Measurements from ENCODE around the gene SLC8A3.
"Not testable (repeated sequence)": the region's sequence is repeated elsewhere in the genome, so short reads cannot be mapped to it uniquely, and the experiment has no call there.

The SLC8A3 gene, protein sequence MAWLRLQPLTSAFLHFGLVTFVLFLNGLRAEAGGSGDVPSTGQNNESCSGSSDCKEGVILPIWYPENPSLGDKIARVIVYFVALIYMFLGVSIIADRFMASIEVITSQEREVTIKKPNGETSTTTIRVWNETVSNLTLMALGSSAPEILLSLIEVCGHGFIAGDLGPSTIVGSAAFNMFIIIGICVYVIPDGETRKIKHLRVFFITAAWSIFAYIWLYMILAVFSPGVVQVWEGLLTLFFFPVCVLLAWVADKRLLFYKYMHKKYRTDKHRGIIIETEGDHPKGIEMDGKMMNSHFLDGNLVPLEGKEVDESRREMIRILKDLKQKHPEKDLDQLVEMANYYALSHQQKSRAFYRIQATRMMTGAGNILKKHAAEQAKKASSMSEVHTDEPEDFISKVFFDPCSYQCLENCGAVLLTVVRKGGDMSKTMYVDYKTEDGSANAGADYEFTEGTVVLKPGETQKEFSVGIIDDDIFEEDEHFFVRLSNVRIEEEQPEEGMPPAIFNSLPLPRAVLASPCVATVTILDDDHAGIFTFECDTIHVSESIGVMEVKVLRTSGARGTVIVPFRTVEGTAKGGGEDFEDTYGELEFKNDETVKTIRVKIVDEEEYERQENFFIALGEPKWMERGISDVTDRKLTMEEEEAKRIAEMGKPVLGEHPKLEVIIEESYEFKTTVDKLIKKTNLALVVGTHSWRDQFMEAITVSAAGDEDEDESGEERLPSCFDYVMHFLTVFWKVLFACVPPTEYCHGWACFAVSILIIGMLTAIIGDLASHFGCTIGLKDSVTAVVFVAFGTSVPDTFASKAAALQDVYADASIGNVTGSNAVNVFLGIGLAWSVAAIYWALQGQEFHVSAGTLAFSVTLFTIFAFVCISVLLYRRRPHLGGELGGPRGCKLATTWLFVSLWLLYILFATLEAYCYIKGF

DNA sequence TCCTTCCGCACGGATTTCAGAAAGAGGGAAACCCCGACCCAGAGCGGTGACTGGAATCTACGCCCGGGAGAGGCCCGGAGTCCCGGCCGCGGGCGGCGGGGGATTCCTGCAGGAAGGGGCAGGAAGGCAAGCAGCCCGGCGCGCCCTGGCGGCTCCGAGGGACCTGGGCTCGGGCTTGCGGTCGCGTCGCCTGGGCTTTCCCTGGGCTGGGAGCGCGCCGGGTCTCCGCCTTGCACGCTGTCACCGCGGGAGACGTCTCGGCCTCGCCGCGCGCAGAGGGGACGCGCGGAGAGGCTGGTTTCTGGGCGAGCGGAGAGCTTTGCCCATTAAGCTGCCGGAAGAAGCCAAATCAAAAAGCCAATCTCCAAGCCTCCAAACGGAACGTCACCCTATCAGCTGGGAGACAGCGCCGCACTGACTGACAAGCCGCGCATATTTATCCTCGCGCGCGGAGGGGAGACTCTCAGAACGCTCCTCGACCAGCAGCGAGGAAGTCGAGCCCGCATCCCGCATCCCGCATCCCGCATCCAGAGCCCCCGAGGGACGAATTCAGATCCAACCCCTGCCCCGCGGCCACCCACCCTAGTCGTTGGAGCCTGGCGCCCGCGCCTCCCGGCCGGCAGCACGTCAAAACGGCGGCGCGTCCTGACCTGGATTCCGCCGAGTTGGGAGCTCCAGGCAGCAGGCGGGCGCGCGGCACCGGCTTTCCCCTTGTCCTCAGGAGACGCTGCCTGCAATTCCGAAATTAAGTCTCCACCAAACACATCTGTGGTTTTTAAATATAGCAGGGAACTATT lies at the start of gene SLC8A3:
SLC8A3 (minus strand) TSS at position 293 of the 797 bp plus-strand sequence. CDS start 20,529 bp downstream, outside the sequence.
- H3K9ac ChIP-seq (ENCODE audit: low read length), result peak within 1 kb of the TSS; percentile 64

DNA sequence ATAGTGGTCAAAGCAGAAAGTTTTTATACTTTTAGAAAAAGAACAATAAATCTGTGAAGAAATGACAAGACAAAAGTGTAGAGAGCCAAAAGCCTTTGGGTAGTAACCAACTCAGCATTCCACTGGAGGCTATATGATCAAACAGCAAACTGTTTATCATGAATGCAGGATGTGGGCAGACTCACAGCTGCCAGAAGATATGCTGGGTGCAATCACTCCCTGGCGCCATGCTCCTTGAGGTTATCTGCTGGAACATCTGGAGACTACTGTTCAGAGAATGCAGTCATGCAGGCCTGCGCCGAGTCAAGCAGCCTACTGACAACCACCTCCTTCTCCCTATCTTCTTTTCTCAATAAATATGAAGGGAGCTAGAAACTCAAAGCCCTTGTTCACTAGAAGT lies 49.0 kb upstream of the SLC8A3 start:
- Histone ChIP-seq H3K36me3 (replicated peaks; ENCODE audit: low read depth, low read length) (no peaks in the 10 kb centered on the region), H3K4me3 (ENCODE audit: low read length) (no peak overlapping the region), H3K27me3 (ENCODE audit: low read depth, low read length) (no peaks in the 10 kb centered on the region), H3K4me2 (ENCODE audit: low read length) (no peak overlapping the region), H4K20me1 (ENCODE audit: insufficient read depth, low read length) (no peaks in the 10 kb centered on the region), H3K27ac (ENCODE audit: low read length) (no peak overlapping the region), H3K9ac (ENCODE audit: low read length) (no peak overlapping the region), H3K79me2 (ENCODE audit: low read length) (no peaks in the 10 kb centered on the region), H2AFZ (ENCODE audit: low read depth, low read length) (no peak overlapping the region), H3K9me3 (ENCODE audit: insufficient read depth, low read length) (no peaks in the 10 kb centered on the region), H3K4me1 (ENCODE audit: low read length) (peaks cover 2% of the 10 kb centered on the region; the same call in 1 of the 2 replicates)
- no peak for TF ChIP-seq EZH2phosphoT487 (IDR thresholded peaks at IDR 0.05; ENCODE audit: low read depth)
- TF ChIP-seq, protein P1, sequence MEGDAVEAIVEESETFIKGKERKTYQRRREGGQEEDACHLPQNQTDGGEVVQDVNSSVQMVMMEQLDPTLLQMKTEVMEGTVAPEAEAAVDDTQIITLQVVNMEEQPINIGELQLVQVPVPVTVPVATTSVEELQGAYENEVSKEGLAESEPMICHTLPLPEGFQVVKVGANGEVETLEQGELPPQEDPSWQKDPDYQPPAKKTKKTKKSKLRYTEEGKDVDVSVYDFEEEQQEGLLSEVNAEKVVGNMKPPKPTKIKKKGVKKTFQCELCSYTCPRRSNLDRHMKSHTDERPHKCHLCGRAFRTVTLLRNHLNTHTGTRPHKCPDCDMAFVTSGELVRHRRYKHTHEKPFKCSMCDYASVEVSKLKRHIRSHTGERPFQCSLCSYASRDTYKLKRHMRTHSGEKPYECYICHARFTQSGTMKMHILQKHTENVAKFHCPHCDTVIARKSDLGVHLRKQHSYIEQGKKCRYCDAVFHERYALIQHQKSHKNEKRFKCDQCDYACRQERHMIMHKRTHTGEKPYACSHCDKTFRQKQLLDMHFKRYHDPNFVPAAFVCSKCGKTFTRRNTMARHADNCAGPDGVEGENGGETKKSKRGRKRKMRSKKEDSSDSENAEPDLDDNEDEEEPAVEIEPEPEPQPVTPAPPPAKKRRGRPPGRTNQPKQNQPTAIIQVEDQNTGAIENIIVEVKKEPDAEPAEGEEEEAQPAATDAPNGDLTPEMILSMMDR (IDR thresholded peaks at IDR 0.05; ENCODE audit: low read depth, low read length), result no peak

More for the DNA sequence above, at the start of gene SLC8A3:
- Histone ChIP-seq H4K20me1 (ENCODE audit: insufficient read depth, low read length) (no peaks in the 10 kb centered on the region), H2AFZ (ENCODE audit: low read depth, low read length) (peak within 1 kb of the TSS; percentile 77), H3K4me1 (ENCODE audit: low read length) (peaks cover 9% of the 10 kb centered on the region), H3K79me2 (ENCODE audit: low read length) (no peaks in the 10 kb centered on the region), H3K4me3 (ENCODE audit: low read length) (peak within 1 kb of the TSS; percentile 85), H3K27ac (ENCODE audit: low read length) (no peak within 1 kb of the TSS), H3K27me3 (ENCODE audit: low read depth, low read length) (peaks cover 20% of the 10 kb centered on the region), H3K36me3 (replicated peaks; ENCODE audit: low read depth, low read length) (no peaks in the 10 kb centered on the region), H3K4me2 (ENCODE audit: low read length) (peak within 1 kb of the TSS; percentile 94), H3K9me3 (ENCODE audit: insufficient read depth, low read length) (no peaks in the 10 kb centered on the region)
- no peak for TF ChIP-seq EZH2phosphoT487 (IDR thresholded peaks at IDR 0.05; ENCODE audit: low read depth)
- TF ChIP-seq, protein P1 (IDR thresholded peaks at IDR 0.05; ENCODE audit: low read depth, low read length), result no peak

DNA sequence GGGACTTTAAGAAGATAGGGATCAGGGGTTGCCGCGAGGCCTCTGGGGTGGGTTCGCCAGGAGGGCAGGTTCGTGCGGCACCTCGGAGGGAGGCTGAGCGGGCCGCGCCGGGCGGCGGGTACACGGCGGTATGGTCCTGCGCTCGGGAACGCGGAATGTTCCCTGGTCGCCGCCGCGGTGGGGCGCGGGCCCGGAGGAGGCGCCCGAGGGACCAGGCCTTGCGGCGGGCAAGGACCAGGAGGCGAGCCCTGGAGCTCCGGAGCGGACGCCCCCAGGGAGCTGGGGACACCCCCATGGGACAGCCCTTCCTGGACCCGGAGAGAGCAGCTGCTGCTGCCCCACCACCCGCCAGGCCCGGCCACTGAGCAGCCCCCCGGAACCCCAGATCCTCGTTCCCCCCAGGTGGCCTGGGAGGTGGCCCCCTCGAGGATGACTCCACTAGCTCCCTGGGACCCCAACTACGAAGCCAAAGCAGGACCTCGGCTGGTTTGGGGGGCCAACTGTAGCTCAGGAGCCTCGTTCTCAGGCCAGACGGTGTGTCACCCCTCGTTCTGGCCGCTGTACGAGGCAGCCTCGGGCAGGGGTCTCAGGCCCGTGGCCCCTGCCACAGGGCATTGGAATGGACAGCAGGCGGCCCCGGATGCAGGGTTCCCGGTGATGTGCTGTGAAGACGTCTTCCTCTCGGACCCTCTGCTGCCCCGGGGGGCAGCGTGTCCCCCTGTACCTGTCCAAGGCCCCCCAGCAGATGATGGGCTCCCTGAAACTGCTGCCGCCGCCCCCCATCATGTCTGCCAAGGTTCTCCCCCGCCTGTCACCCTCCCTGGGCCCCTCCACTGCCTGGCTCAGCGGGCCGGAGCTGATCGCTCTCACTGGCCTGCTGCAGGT lies 45.6 kb upstream of the SLC8A3 start:
- Histone ChIP-seq H3K4me2 (ENCODE audit: low read length) (no peak overlapping the region), H4K20me1 (ENCODE audit: insufficient read depth, low read length) (no peaks in the 10 kb centered on the region), H3K27me3 (ENCODE audit: low read depth, low read length) (no peaks in the 10 kb centered on the region; the same call in 1 of the 2 replicates), H3K27ac (ENCODE audit: low read length) (no peak overlapping the region), H3K4me3 (ENCODE audit: low read length) (no peak overlapping the region), H3K9me3 (ENCODE audit: insufficient read depth, low read length) (no peaks in the 10 kb centered on the region), H3K36me3 (replicated peaks; ENCODE audit: low read depth, low read length) (no peaks in the 10 kb centered on the region), H3K79me2 (ENCODE audit: low read length) (no peaks in the 10 kb centered on the region), H3K9ac (ENCODE audit: low read length) (no peak overlapping the region), H2AFZ (ENCODE audit: low read depth, low read length) (no peak overlapping the region), H3K4me1 (ENCODE audit: low read length) (peaks cover 3% of the 10 kb centered on the region; the same call in 1 of the 2 replicates)
- no peak for TF ChIP-seq EZH2phosphoT487 (IDR thresholded peaks at IDR 0.05; ENCODE audit: low read depth)
- TF ChIP-seq, protein P1 (IDR thresholded peaks at IDR 0.05; ENCODE audit: low read depth, low read length), result no peak

DNA sequence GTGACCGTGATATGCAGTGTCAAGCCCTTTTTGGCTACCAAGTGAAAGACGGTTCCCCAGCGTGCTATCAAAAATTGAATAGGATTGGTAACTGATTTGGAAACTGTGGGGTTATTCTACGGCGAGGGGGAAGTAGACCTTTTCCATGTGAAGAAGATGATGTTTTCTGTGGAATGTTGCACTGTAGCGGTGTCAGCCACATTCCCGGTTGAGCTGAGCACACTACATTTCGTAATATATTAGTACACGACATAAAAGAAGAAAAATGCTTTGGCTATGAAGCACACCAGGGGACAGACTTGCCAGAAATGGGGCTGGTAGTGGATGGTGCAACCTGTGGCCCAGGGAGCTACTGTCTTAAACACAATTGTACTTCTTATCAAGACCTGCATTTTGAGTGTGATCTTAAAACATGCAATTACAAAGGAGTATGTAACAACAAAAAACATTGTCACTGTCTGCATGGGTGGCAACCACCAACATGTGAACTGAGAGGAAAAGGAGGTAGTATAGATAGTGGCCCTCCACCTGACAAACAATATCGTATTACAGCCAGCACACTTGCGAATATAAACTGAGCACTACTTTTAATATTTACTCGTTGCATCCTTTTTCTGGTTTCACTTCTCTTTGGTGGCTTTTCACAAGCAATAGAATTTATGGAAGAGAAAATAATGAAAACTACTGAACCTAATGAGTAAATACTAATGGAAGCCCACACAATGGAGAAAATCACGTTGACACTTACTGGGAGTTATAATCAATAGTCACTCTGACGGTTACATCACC lies 43.2 kb upstream of the SLC8A3 start:
- H3K36me3 ChIP-seq (replicated peaks; ENCODE audit: low read depth, low read length); H3K4me3 ChIP-seq (ENCODE audit: low read length); H3K9me3 ChIP-seq (ENCODE audit: insufficient read depth, low read length); H3K4me2 ChIP-seq (ENCODE audit: low read length); H3K4me1 ChIP-seq (ENCODE audit: low read length); H3K27ac ChIP-seq (ENCODE audit: low read length); H4K20me1 ChIP-seq (ENCODE audit: insufficient read depth, low read length); H3K27me3 ChIP-seq (ENCODE audit: low read depth, low read length); H3K9ac ChIP-seq (ENCODE audit: low read length); H3K79me2 ChIP-seq (ENCODE audit: low read length); H2AFZ ChIP-seq (ENCODE audit: low read depth, low read length): not testable (repeated sequence)

DNA sequence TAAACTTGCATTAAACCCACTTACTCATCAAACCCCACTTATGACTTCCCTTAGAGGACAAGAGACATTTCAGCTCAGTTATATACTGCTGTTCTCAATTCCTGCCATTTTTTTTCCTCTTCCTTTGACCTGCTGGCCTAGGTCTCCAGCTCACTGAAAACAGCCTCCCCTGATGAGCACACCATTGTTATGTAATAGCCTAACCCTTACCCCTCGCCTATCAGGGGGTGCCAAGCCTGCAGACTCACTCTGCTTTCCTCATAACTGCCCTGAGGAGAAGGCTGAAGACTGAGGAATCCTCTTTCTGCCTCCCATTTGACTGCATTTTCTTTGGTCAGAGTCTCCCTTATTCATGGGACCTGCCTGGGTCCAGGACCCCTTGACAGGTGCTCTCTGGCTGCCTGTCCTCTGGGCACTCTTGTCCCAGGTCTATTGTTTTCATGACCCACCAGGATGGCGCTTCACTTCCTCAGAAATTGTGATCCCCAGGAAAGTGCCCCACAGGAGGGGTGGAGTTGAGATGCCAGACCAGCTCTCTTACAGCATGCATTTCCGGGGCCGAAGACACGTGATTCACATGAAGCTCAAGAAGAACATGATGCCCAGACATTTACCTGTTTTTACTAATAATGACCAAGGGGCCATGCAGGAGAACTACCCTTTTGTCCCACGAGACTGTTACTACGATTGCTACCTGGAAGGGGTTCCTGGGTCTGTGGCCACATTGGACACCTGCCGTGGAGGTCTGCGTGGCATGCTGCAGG lies 41.3 kb upstream of the SLC8A3 start:
- H3K4me3 ChIP-seq (ENCODE audit: low read length); H3K36me3 ChIP-seq (replicated peaks; ENCODE audit: low read depth, low read length); H3K27ac ChIP-seq (ENCODE audit: low read length); H2AFZ ChIP-seq (ENCODE audit: low read depth, low read length); H3K4me1 ChIP-seq (ENCODE audit: low read length); H3K27me3 ChIP-seq (ENCODE audit: low read depth, low read length); H3K4me2 ChIP-seq (ENCODE audit: low read length); H3K79me2 ChIP-seq (ENCODE audit: low read length); H4K20me1 ChIP-seq (ENCODE audit: insufficient read depth, low read length); H3K9ac ChIP-seq (ENCODE audit: low read length); H3K9me3 ChIP-seq (ENCODE audit: insufficient read depth, low read length): not testable (repeated sequence)
